WTC11 (cell line): Measurements from ENCODE around the gene SHROOM3.

Experiments
- CBFB ChIP-seq: sonication (generic); formaldehyde crosslinking; IDR thresholded peaks from 2 replicates; pipeline ENCODE4 v1.8.1; 2022; ENCODE audit warnings: mild to moderate bottlenecking, low read depth, missing genetic modification reagents
- CREM ChIP-seq: sonication (generic); formaldehyde crosslinking; IDR thresholded peaks from 2 replicates; pipeline ENCODE4 v1.8.1; 2022; ENCODE audit warnings: mild to moderate bottlenecking, missing genetic modification reagents, moderate library complexity
- E2F5 ChIP-seq: sonication (generic); formaldehyde crosslinking; IDR thresholded peaks from 2 replicates; pipeline ENCODE4 v1.8.1; 2022; ENCODE audit warnings: mild to moderate bottlenecking, moderate library complexity, missing genetic modification reagents
- HMGXB4 ChIP-seq: sonication (generic); formaldehyde crosslinking; IDR thresholded peaks from 2 replicates; pipeline ENCODE4 v1.8.1; 2023; ENCODE audit warnings: mild to moderate bottlenecking, moderate library complexity, missing genetic modification reagents
- JUN ChIP-seq: sonication (generic); formaldehyde crosslinking; IDR thresholded peaks from 2 replicates; pipeline ENCODE4 v1.8.0; 2023; ENCODE audit warnings: mild to moderate bottlenecking, missing genetic modification reagents
- NR2C2 ChIP-seq: sonication (generic); formaldehyde crosslinking; IDR thresholded peaks from 2 replicates; pipeline ENCODE4 v1.8.0; 2022; ENCODE audit warnings: mild to moderate bottlenecking, missing genetic modification reagents
- SMAD4 ChIP-seq: sonication (generic); formaldehyde crosslinking; IDR thresholded peaks from 2 replicates; pipeline ENCODE4 v1.8.0; 2022; ENCODE audit warnings: mild to moderate bottlenecking, missing genetic modification reagents
- SP1 ChIP-seq: sonication (generic); formaldehyde crosslinking; conservative IDR thresholded peaks from 2 replicates; pipeline ENCODE4 v1.8.1; 2022; ENCODE audit warnings: missing genetic modification reagents
- TF ChIP-seq, protein P1 (sequence below): fragments of 200-600 bp; IDR thresholded peaks from 2 replicates; pipeline ENCODE4 v1.8.0; 2022; ENCODE audit warnings: antibody characterized with exemption
- TF ChIP-seq, protein P2 (sequence below): sonication (generic); formaldehyde crosslinking; IDR thresholded peaks from 2 replicates; pipeline ENCODE4 v1.8.0; 2022; ENCODE audit warnings: mild to moderate bottlenecking, missing genetic modification reagents

- TF ChIP-seq, protein P1, sequence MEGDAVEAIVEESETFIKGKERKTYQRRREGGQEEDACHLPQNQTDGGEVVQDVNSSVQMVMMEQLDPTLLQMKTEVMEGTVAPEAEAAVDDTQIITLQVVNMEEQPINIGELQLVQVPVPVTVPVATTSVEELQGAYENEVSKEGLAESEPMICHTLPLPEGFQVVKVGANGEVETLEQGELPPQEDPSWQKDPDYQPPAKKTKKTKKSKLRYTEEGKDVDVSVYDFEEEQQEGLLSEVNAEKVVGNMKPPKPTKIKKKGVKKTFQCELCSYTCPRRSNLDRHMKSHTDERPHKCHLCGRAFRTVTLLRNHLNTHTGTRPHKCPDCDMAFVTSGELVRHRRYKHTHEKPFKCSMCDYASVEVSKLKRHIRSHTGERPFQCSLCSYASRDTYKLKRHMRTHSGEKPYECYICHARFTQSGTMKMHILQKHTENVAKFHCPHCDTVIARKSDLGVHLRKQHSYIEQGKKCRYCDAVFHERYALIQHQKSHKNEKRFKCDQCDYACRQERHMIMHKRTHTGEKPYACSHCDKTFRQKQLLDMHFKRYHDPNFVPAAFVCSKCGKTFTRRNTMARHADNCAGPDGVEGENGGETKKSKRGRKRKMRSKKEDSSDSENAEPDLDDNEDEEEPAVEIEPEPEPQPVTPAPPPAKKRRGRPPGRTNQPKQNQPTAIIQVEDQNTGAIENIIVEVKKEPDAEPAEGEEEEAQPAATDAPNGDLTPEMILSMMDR, result no peak
- TF ChIP-seq CREM (CRISPR knock-in tag), result no peak
- TF ChIP-seq, protein P2, sequence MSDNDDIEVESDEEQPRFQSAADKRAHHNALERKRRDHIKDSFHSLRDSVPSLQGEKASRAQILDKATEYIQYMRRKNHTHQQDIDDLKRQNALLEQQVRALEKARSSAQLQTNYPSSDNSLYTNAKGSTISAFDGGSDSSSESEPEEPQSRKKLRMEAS (CRISPR knock-in tag), result no peak
- no peak for TF ChIP-seq HMGXB4 (CRISPR knock-in tag)
- TF ChIP-seq NR2C2 (CRISPR knock-in tag), result no peak
- no peak for TF ChIP-seq CBFB
- TF ChIP-seq SMAD4 (CRISPR knock-in tag), result no peak
- TF ChIP-seq JUN (CRISPR knock-in tag), result no peak
- no peak for TF ChIP-seq E2F5 (CRISPR knock-in tag)
- TF ChIP-seq SP1 (CRISPR knock-in tag), result no peak
These were observed 349.2 kb downstream of the SHROOM3 start for GRCh38 chr4:76784237-76784636.
